Measurements from ENCODE around the gene F11R. TPM values are rescaled to one million over a fixed set of nuclear protein-coding genes. Genes with fewer than 3 reads are reported as not detected.

The F11R gene
- total RNA-seq, 4 donors from 2014 or later, result 31.7 to 52.8 (median 44.4) TPM

DNA sequence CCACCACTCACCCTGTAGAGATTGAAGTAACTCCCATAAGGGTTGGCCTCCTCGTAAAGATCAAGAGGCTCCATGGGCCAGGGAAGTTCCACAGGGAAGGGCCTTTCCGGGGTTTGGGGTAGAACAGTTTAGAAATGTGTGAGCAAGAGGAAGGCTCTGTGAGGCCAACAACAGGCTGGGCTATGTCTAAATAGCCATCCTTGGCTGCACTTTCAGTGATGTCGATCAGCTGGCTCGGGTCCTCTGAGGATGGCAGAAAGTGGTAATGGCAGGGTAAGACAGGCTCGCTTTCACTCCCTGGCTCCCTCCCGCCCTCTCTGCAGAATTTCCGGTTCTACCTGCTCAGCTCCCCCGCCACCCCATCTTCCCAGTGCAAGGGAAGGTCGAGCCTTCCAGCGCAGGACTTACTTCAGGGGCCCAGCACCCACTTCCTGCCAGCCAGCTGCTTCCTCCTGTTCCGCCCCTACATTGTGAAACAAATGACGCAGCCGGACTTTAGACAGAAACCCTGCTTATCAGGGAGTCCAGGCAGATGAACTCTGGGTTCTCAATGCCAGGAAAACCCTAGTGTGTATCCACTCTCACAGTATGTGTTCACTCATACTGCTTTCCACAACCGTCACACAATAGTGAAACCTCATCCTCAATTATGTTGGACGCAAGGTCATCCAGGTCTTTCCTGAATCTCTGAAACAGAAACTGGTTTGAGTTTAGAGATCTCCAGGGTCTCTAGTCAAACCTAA is 7.3 kb downstream of the F11R start:
- ATAC-seq (ENCODE audit: low FRiP score), result peak; percentile 94
- TF ChIP-seq, protein P1, sequence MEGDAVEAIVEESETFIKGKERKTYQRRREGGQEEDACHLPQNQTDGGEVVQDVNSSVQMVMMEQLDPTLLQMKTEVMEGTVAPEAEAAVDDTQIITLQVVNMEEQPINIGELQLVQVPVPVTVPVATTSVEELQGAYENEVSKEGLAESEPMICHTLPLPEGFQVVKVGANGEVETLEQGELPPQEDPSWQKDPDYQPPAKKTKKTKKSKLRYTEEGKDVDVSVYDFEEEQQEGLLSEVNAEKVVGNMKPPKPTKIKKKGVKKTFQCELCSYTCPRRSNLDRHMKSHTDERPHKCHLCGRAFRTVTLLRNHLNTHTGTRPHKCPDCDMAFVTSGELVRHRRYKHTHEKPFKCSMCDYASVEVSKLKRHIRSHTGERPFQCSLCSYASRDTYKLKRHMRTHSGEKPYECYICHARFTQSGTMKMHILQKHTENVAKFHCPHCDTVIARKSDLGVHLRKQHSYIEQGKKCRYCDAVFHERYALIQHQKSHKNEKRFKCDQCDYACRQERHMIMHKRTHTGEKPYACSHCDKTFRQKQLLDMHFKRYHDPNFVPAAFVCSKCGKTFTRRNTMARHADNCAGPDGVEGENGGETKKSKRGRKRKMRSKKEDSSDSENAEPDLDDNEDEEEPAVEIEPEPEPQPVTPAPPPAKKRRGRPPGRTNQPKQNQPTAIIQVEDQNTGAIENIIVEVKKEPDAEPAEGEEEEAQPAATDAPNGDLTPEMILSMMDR (IDR thresholded peaks at IDR 0.05), result no peak
- DNase-seq (ENCODE audit: low spot score), result peak; percentile 73

DNA sequence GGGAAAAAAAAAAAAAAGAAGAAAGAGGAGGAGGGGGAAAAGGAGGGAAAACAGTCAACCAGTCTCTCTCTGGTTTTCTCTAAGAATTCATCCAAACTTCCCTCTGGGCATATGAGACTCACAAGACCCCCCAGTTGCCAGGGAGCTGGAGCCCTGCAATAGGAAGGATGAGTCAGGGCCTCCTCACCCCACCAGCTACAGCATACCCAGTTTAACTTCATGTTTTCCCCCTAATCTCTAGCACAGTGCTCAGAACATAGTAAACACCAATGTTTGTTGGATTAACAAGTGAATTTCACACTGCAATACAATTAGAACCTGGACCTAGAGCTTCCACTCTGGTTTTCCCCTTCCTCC is 7.8 kb downstream of the F11R start:
- ATAC-seq (ENCODE audit: low FRiP score) (peak; percentile 67), DNase-seq (ENCODE audit: low spot score) (no peak)
- TF ChIP-seq, protein P1 (IDR thresholded peaks at IDR 0.05), result no peak

DNA sequence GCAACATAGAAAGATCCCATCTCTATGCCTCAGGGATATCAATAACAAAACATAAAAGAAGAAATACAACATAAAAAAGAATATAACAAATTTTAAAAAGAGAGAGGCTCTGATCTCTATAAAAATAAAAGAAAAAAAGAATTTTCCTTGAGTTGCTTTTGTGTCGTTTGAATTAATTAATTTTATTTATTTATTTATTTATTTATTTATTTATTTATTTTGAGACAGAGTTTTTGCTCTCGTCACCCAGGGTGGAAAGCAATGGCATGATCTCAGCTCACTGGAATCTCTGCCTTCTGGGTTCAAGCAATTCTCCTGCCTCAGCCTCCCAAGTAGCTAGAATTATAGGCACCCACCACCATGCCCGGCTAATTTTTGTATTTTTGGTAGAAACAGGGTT is 8.5 kb downstream of the F11R start:
- ATAC-seq (ENCODE audit: low FRiP score), result no peak
- no peak for DNase-seq (ENCODE audit: low spot score)
- TF ChIP-seq, protein P1 (IDR thresholded peaks at IDR 0.05), result no peak

DNA sequence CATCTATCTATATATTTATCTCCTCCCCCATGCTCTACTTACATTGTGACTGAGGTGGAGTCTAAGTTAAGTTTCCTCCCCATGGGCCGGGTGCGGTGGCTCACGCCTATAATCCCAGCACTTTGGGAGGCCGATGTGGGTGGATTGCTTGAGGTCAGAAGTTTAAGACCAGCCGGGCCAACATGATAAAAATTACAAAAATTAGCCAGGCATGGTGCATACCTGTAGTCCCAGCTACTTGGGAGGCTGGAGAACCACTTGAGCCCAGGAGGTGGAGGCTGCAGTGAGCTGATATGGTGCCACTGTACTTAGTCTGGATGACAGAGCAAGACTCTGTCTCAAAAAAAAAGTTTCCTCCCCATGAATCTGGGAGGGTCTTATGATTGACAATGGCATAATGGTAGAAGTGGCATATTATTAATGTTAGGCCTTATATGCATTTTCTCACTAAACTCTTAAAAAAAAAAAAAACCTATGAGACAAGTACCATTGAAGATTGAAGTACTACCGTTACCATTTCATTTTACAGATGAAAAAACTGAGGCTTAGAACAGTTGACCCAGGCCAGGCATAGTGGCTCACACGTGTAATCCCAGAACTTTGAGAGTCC is 11.2 kb downstream of the F11R start:
- no peak for DNase-seq (ENCODE audit: low spot score)
- no peak for ATAC-seq (ENCODE audit: low FRiP score)
- TF ChIP-seq, protein P1 (IDR thresholded peaks at IDR 0.05), result no peak

DNA sequence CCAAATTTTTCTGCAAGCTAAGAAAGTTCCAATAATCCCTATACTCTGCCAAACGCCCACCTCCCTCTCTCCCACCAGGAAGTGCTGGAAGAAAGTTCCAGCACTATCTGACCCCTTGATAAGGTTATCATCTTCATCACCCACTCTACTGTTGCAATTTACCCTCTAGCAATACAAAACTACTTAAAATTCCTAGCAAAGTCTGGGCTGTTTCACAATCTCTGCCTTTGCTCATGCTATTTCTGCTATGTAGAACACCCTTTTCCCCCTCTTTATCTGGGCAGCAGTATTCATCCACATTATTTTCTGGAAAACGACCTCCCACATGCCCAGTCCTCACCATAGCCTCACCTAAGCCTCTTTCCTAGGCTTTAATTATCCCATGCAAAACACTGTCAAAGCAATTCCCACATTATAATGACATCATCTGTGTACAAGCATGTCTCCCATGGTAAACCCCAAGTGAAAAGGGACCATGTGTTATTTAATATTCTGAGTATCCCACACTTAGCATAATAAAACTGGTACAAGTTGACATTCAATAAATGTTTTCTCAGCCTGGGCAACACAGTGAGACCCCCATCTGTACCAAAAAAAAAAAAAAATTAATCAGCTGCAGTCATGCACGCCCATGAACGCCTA is 12.0 kb downstream of the F11R start:
- TF ChIP-seq, protein P1 (IDR thresholded peaks at IDR 0.05), result no peak
- DNase-seq (ENCODE audit: low spot score) (no peak), ATAC-seq (ENCODE audit: low FRiP score) (peak; percentile 57)

DNA sequence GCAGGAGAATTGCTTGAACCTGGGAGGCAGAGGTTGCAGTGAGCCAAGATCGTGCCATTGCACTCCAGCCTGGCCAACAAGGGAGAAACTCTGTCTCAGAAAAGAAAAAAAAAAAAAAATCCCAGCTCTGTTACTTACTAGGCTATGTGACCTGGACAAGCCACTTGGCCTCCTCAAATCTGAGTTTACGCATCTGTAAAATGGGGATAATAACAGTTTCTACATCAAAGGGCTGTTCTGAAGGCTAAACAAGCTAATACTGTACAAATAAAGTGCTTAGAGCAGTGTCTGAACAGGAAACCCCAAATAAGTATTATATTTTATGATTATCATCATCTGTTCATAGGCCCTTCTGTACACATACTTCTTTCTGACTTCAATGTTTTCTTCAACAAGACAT is 13.6 kb downstream of the F11R start:
- DNase-seq (ENCODE audit: low spot score), result no peak
- ATAC-seq (ENCODE audit: low FRiP score), result no peak
- TF ChIP-seq, protein P1 (IDR thresholded peaks at IDR 0.05), result no peak

Measured in omental fat pad (tissue), 4 donors.